Measurements from ENCODE around the gene SELENON.

GRCh38 chr1:25765923-25766589 lies 33.9 kb upstream of the SELENON start:
- TF ChIP-seq POLR2A (IDR thresholded peaks at IDR 0.05; ENCODE audit: low read depth, low read length) (no peak), POLR2AphosphoS5 (IDR thresholded peaks at IDR 0.05; ENCODE audit: low read depth, low read length) (no peak)

All from GM12892 (cell line).